ENCODE results near the gene SH3BP5L.
A peak's percentile ranks its signal among the peaks of the same experiment; 100 is the strongest.

The SH3BP5L gene

DNA sequence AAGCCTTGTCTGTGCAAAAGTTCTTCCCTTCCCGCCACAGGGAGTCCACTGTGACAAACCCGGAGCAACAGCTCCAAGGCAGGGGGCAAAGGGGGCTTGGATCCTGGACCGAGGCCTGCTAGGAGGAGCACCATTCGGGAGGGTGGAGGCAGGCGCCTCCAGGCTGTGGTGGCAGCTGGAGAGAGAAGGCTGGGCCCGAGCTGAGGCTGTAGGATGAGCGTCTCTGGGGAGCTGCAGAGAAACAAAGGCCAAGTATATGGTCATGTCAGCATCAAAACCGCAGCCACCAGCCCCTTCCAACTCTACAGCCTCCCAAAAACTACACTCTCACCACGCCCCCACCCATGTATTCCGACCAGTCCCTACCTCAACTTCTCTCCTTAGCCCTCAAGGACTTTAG lies 579 bp downstream of the SH3BP5L start:
- DNase-seq: no peak

DNA sequence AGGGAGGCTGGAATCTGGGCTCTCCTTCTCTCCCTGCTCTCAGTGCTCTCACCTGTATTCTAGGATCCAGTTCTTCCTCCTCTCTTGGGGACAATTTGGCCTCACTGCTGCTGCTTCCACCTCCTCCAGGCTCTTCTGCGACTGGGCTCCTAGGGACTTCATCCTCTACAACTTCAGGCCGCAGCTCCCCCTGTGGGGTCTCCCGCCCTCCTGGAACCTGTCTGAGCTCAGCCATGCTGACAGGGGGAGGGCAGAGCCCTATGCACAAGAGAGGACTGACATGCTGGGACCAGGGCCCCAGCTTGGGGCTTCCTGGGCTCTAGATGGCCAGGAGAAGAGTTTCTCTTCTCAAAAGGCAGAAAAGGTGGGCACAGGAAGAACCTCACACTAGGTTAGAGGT lies 1.0 kb downstream of the SH3BP5L start:
- no peak for DNase-seq

DNA sequence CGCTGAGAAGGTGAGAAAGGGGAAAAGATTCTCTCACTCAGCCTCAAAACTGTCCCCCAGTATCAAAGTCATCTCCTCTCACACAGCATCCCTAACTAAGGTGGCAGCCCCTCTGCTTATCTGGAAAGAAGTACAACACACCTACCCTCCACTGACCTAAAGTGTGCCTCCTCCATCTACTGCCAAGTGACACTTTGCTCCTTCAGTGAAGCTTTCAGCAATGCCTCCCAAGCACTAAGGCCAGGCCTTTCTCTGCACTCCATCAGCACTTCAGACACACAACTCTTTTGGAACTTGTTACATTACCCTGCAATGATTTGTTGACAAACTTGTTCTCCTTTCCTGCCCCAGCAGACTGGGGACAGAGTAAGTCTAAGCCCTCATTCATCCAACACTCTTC lies 1.4 kb downstream of the SH3BP5L start:
- no peak for DNase-seq

DNA sequence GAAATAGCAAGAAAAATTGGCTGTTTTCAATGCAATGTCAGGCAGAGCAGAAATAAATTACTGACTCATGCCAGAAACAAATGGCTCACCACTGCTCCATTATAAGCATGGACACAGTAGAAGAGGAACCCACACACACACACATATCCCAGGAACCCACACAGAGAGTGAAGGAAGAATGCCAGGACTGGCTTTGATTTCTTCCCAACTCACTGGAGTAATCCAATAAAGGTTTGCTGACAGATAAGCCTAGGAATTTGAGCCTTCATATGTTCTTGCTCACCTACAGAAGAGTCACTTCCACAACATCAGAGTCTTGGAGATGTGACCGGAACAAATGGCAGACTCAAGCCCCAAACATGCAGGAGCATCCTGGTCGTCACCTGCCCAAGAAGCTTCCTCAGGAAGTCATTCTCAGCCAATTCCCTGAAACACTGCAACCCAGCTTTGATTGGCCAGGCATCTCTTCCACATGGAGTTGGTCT lies 2.2 kb downstream of the SH3BP5L start:
- DNase-seq: no peak

DNA sequence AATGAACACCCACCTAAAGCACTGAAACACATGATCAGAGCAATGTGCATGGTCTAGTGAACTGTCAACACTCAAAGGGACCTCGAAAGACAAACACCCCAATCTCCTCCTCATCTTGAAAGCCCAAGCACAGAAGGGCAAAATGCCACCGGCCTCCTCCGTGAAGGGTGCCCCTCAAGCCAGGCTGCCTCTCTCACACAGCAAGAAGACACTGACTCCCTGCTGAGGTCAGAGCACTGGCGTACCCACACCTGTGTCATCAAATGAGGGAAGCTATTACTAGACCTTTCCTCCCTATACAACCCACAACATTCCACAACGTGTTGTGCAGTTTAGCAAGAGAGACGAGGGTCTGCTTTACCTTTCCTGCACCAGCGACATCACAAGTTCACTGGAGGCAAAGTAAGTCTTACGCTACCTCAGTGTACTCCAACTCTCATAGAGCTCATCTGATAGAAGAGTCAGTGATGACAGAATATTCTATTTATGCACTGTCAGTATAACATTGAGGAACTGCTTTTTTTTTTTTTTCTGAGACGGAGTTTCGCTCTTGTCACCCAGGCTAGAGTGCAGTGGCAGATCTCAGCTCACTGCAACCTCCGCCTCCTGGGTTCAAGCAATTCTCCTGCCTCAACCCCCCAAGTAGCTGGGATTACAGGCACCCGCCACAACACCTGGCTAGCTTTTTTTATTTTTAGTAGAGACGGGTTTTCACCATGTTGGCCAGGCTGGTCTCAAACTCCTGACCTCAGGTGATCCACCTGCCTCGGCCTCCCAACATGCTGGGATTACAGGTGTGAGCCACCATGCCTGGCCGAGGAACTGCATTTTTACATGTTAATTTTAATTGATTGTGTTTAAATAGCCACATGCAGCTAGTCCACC lies 3.3 kb downstream of the SH3BP5L start:
- peak; percentile 31 for DNase-seq

DNA sequence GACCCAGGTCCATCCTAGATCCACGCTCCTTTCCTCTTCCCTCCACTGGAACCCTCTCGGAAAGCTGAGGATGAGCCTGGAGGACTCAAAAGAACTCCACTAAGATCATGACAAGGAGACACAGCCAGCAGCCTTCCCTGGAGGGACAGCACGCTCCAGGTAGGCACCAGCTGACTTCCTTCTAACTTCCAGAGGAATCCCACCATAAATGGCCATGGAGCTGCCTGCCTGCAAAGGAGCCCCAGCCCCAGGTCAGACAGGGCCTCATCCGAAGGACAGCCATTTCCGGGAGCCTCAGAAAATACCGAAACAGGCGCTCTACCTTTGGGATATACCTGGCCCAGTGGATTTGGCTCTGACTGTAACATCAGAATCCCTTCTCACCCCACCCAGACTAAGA lies 4.1 kb downstream of the SH3BP5L start:
- DNase-seq: no peak

DNA sequence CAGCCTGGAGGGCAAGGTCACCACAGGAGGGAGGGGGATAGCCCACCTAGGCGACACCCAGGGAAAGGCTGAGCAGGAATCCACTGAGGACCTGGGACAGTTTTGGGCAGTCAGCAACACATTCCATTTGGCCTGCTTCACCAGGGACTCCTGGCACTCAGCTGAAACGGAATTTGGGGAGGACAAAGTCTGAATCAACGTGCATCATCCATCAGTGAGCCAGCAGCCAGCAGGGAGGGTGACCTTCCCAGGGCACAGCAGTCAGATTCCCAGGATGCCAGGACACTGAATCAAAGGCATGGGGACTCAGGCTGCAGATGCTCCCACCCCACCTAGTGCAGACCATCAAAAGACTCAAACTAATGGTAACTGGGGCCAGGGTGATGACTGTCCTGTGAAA lies 4.6 kb downstream of the SH3BP5L start:
- no peak for DNase-seq

DNA sequence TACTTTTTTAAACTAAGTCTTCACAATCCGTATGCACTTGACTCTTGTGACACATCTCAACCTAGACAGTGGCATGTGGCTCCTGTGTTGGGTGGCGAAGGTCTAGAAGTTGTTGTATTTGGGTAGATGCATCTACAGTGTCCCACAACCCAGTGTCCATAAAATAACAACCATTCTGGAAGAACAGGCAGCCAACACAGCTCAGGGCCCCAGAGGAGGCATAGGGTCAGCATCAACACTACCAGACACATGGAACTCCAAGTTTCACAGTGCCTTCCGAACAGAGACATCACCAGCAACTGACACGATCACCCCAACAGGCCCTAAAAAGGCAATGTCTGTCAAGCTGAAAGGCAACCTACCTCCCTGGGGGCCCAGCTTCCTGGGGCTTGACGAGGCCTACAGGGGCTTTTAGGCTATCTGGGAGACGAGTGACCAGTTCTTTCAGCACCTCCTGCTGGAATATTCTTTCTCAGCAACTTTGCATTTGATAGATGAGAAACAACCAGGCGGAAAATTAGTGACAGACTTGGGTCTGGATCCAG lies 5.6 kb downstream of the SH3BP5L start:
- DNase-seq: no peak

DNA sequence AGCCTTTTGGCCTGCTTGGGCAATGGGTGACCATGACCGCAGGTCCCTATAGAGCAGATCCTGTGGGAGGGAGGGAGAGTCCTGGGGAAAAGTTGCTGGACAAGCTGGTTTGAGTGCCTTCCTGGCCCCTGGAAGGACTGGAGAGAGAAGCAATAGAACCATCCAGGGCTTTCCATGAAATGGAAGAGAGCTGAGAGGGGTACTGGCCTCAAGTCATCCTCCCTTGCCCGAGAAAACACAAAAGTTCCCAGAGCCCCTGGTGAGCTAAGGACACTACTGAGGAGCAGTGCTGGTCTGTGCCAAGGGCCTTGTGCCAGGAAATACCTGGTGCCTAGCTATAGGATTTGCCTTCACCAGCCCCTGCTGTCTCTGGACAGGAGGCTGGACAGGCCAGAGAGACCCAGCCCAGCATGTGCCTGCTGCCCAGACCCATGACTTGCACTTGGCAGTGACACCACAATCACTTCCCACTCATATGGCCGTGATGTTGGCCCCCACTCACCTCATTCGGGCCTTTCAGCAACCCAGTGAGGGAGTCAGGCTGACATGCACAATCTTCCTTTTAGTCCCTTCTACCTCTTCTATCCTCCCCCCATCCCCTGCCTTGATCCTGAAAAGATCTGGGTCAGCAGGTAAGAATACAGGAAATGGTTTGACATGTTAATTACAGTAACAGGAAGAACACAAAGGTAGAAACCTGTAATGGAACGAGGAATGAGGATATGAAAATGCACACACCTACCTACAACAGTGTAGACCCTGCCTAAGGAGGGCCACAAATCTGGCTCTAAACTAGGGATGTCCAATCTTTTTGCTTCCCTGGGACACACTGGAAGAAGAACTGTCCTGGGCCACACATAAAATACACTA lies 7.0 kb downstream of the SH3BP5L start:
- no peak for DNase-seq

DNA sequence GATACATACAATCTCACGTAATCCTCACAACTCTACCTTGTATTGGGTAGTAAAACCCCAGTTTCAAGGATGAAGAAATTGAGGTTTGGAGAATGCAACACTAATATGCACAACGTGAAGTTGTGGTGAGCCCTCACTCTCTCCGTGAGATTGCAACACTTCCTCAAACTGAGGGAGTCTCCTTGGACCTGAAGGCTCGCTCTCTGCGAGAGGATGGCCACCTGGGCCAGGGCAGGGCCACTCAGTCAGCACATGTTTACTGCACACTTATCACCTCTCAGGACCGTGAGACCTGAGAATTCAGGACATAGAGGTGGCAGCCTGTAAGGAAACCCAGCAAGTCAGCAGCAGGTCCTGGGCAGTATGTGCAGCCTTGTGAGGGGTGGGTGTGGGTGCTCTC lies 8.7 kb downstream of the SH3BP5L start:
- peak; percentile 94 for DNase-seq

DNA sequence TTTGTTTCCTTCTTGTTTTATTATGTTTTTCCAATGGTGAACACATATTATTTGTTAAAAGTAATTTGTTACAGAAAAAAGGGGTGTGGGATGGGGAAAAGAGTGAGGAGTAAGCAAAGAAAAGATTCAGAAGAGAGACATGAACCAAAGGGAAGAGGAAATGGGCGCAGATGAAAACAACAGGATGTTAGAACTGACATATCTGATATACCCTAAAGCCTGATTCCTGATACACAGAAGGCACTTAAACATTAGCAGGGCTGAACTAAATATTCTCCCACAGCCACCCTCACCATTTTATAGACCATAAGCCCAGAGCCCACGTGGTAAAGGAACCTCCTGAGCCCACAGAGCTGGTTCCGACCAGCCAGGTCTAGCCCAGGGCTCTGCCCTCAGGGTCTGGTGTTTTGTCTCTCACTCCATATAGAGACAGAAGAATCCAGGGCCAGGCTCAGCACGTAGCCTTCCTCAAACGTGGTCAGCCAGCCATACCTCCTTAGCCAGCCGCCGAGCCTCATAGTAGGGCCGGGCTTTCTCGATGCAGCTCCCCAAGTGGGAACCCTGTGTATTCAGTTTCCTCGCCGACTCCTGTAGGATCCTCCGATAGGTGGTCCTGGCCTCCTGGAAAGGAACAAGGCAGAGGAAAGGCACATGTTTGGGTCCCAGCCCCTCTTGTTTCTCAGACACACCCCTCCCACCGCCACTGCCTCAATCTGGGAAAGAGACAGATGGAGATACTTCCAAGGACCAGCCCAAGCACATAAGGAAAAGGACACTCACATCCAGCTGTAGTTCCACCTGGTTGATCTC lies 9.5 kb downstream of the SH3BP5L start:
- DNase-seq: no peak

DNA sequence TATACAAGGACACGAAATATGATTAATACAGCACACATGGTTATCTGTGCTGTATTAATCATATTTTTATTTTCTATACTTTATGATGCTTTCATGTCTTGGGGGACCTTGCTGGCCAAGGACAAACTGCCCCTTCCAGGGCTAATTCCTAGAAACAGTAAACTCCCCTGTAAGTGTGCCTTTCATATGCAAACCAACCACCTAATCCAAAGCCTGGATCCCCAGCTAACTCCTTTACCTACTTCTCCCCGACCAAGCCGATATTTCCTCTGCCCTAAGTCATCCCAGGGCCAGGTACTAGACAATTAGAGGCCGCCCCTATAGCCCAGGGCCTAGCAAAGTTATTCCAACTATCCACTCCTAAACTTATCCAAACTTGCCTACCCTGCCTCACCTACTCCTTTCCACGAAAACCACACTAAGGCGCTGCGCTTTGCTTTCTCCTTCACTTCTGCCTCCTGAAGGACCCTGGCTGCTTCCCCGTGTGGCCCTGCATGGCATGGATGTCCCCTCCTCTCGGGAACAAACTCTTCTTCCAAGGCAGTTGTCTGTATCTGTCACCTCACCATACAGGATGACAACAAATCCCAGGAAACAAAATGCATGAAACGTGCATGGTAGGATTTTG lies 10.2 kb downstream of the SH3BP5L start:
- no peak for DNase-seq

DNA sequence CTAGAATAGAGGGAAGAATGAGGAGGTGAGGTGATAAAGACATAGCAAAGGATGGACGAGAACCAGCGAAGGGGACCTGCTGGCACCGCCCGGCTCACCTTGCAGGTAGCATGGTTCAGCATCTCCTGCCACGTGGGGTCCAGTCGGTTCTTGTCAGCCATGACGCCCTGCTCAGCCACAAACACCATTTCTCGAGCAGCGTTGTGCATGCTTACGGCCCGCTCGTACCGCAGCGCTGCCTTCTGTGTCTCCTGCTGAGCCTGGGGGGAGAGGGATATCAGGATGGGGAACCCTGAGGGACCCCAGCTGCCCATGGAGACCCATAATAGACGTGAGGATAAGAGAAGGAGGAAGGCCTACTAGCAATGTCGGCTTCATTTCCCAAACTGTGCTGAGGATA lies 11.4 kb downstream of the SH3BP5L start:
- DNase-seq: no peak

DNA sequence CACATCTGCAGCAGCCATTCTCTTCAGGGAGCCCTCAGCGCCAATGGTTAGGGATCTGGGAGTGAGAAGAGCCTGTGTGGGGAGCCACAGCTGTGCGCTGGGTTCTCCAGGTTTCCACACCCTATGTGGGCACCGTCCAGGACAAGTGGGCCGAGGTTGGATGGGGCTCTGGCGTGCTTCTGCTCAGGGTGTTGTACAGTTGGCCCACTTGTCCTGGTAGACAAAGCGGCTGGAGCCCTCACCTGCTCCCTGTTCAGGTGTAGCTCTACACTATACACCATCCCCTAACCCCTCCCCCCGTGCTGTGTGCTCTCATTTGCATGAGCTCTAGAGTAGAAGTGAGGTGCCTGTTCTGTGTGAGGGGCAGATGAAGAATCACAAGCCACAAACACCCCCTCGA lies 12.2 kb downstream of the SH3BP5L start:
- DNase-seq: no peak

DNA sequence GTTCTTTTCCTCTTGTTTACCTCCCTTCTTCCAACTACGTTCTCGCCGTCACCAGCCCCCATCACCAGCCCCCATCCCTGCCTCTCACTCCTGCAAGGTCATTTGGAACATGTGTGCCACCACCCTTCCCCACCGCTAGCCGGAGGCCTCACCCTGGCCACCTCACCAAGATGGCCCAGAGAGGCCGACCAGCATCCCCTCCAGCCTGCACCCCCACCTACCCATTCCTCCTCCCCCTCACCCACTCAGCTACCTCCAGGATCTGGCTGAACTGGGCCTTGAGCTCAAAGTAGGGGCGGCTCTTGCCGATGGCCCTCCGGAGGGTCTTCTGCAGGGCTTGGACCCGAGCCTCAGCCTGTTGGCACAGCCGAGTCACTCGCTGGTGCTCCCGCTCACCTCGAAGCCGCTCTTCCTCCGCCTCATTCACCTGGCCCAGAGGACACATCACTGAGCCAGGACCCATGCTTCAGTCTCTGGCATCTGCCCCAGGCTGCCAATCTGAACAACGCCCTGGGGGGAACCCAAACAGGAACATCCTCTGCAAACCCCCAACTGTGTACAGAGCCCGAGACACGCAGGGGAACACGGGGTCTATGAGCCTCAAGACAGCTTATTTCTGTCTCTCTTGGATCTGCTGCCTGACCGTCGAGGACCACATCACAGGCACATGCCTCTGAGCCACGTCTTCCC lies 12.8 kb downstream of the SH3BP5L start:
- no peak for DNase-seq

DNA sequence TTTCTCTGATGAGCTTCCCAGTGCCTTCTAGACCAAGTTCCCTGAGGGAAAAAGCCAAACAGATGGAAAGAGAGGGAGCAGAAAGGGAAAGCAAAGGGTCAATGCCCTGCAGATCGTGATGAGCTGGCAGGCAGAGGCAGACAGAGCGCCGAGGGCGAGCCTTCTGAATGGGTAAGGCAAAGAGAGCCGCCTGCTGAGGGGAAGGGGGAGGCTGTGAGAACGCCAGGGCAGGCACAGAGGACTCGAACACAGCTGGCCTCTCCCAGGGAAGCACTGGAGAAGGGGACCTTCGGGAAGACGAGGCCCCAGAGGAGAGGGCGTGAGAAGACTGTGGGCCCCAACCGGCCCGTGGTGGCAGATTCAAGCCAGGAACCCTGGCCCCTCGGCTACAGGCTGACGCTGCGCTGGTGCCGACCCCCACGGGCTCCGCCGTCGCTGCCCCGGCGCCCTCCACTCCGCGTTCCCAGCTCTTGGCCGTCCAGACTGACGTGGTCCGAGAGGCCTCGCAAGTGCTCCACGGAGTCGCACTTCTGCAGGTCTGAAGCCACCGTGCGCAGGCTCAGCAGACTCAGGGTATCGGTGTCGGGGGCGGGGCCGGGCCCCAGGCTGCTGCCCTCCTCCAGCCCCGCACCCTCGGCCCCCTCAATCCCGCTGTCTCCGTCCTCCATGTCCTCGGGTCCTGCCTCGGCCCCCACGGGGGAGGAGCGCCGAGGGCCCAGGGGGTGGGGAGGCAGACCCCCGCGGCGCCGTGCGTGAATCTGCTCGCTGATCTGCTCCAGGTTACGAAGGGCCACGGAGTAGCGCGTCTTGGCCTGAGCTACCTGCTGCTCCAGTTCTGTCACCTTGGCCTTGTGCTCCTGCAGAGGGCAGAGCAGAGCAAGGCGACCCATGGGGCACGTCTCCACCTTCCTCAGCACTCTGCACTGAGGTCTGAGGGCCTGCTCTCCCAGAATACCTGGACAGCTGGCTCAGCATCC lies 13.9 kb downstream of the SH3BP5L start:
- no peak for DNase-seq

DNA sequence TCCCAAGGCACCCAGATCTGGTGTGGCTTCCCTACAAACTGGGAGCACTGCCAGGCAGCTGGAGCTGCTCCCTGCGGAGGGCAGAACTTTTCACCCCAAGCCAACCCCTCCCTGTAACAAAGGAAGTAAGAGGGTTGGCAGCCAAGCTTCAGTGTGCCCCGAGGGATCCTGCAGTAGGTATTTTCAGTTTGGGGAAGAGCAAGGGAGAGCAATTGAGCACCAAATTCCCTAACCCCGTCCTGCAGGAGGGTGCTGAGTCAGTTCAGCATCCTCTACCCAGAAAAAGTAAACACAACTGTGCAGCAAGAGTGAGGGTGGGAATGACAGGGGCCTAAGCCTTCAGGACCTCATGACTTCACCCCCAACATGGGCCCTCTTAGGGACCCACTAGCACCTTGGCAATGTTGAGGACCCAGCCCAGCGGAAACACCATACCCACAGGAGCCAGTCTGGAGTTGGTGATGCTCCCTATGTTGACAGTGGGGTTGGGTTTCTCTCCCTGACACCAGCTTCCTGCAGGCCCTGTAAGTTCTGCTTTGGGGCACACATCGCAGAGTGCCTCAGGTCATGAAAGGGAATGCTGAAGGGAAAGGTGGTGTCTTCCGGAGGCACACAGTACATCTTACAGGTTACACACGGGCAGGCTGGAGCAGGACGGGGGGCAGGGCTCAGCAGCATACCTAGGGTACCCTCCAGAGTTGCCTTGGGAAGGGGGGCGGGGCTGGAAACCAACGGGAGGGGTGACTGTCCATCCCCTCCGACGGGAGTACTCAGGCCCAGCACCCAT lies 14.8 kb downstream of the SH3BP5L start:
- no peak for DNase-seq

DNA sequence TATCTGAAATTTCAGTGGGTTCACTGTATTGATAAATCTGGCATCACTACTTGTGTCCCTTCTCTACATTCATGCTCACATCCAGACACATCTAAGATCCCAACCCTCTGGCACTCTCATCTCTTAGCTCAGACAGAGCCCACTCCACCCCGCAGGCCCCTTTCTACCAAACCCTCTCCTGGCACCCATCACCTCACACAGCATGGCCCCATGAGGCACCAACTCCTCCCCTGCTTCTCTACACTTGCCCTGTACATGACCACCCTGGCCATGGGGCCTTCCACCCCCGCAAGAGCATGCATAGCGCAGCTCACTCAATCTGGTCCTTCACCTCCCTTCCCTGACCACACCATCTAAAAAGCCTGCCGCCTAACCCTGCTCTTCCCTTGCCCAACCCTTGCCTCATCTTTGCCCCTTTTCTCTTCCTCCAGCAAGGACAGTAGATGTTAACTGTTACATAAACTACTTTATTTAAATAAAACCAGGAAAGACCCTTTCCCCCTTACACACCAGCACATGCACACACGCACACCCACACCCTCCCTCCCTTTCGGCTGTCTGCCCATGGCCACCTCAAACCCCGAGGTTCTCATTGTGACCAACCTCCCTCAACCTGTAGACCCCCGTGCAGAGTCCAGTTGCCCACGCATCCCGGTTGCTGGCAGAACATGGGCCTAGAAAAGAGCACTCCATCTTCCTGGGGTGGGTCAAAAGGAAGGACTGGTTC lies 15.6 kb downstream of the SH3BP5L start:
- DNase-seq: no peak

DNA sequence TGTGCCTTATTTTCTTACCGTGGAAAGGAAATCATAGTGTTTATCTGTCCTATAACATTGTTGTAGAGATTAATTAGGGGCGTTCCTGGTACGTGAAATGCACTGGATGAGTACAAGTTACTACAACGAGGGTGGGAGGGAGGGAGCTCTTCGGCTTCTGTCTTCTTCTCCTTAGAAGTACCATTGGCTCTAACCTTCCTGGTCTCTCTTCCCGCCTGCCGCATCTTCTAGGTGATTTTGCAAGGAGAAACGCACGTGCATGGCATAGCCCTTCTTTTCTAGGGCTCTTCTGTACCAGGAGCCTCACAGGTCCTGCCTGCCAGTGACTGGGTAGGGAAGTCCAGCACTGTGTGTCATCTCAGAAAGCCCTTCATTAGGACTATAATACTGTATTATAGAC lies 16.8 kb downstream of the SH3BP5L start:
- no peak for DNase-seq

Data from SIG-M5 (cell line).